Measurements from ENCODE around the gene SLC9A3.

GRCh38 chr5:447501-447900, 76.7 kb downstream of the SLC9A3 start:
- TF ChIP-seq POLR2A (IDR thresholded peaks at IDR 0.05; ENCODE audit: low read depth, low read length) (no peak), SPI1 (IDR thresholded peaks at IDR 0.05; ENCODE audit: low read depth, low read length) (no peak), TAF1 (IDR thresholded peaks at IDR 0.05; ENCODE audit: low read depth, low read length) (no peak), POLR2AphosphoS5 (IDR thresholded peaks at IDR 0.05; ENCODE audit: low read depth, low read length) (no peak)
